Smooth muscle cell of the coronary artery (primary cell): Measurements from ENCODE around the gene FBXO22. TPM values are rescaled to one million over a fixed set of nuclear protein-coding genes. Genes with fewer than 3 reads are reported as not detected.

ENCODE experiments used
- total RNA-seq: library from RNA; depleted of rRNA; stranded (reverse); fragments of >200 nt; gene quantifications from 2 replicates; pipeline ENCODE4 v1.2.3, GENCODE V29; 2014; ENCODE audit warnings: low replicate concordance

The FBXO22 gene
- total RNA-seq: 67.9 and 84.4 TPM in 2 replicates

DNA sequence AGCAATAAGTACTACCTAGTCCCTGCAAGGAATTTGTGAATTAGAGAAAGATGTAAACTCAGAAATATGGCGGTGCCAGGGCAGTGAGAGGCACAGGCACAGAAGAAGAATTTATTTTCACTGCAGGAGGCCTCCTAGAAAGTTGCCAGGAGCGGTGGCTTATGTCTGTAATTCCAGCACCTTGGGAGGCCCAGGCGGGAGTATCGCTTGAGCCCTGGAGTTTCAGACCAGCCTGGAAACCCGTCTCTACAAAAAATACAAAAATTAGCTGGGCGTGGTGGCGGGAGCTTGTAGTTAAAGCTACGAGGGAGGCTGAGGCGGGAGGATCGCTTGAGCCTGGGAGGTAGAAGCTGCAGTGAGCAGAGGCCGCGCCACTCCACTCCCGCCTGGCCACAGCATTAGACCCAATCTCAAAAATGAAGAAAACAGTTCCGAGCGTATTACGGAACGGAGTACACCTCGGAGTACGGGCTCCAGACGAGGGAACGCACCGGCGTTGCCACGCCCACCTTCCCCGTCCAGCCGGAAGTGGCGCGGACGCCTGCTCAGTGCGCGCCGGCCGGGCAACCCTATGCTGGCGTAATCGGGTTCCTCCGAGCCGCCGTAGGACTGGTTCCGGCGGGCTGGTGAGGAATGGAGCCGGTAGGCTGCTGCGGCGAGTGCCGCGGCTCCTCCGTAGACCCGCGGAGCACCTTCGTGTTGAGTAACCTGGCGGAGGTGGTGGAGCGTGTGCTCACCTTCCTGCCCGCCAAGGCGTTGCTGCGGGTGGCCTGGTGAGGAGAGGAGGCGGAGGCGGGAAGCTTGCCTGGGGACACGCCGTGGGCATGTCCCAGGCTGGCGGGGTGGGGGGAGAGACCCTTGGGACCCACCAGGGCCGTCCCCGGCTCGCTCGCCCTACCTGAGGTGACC lies at the start of gene FBXO22:
Gene FBXO22, plus strand, starts transcription at position 548 of the 909 bp plus-strand sequence. Its CDS starts 86 bp downstream, at position 634.

Other genes starting within 250 kb of the FBXO22 start
- gene CSPG4, start 191.0 kb upstream of the FBXO22 start, total RNA-seq: 12.5 and 13.8 TPM in 2 replicates
- 42.2 and 59.6 TPM in 2 replicates for gene UBE2Q2, start 60.4 kb upstream of the FBXO22 start, total RNA-seq
- not detected in 2 replicates for gene NRG4, start 108.5 kb downstream of the FBXO22 start, total RNA-seq
- 0.82 TPM in 1 of 2 replicates, not detected in the other for gene TMEM266, start 156.1 kb downstream of the FBXO22 start, total RNA-seq